ENCODE measurements around the gene VSX2. TPM values are rescaled to one million over a fixed set of nuclear protein-coding genes. Genes with fewer than 3 reads are reported as not detected.

The VSX2 gene
- not detected in 2 replicates for total RNA-seq (2022)
- Bru-seq, nascent RNA: percentile 2 among the genes with signal in this experiment
- not detected for BruChase-seq, experiment 1, labeled RNA remaining after a 6-hour chase
- not detected for BruChase-seq, experiment 2, labeled RNA remaining after a 2-hour chase
- long read RNA-seq: 0 reads

- no TSS peak for BruUV-seq (replicated peaks)
- Mint-ChIP-seq H3K27me3 (ENCODE audit: unreplicated experiment) (peaks cover 85% of the 10 kb centered on the region), H3K9me3 (ENCODE audit: low read depth, unreplicated experiment) (no peaks in the 10 kb centered on the region), H3K4me3 (ENCODE audit: low read depth, unreplicated experiment) (no peak within 1 kb of the TSS), H3K27ac (ENCODE audit: unreplicated experiment) (no peak within 1 kb of the TSS), H3K36me3 (ENCODE audit: insufficient read depth, unreplicated experiment) (peaks cover 5% of the 10 kb centered on the region), H3K4me1 (ENCODE audit: low read depth, unreplicated experiment) (no peaks in the 10 kb centered on the region)
- TF ChIP-seq, protein P1, sequence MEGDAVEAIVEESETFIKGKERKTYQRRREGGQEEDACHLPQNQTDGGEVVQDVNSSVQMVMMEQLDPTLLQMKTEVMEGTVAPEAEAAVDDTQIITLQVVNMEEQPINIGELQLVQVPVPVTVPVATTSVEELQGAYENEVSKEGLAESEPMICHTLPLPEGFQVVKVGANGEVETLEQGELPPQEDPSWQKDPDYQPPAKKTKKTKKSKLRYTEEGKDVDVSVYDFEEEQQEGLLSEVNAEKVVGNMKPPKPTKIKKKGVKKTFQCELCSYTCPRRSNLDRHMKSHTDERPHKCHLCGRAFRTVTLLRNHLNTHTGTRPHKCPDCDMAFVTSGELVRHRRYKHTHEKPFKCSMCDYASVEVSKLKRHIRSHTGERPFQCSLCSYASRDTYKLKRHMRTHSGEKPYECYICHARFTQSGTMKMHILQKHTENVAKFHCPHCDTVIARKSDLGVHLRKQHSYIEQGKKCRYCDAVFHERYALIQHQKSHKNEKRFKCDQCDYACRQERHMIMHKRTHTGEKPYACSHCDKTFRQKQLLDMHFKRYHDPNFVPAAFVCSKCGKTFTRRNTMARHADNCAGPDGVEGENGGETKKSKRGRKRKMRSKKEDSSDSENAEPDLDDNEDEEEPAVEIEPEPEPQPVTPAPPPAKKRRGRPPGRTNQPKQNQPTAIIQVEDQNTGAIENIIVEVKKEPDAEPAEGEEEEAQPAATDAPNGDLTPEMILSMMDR (IDR thresholded peaks at IDR 0.05; ENCODE audit: unreplicated experiment): no peak
- intact Hi-C loops (cut with micrococcal nuclease; ENCODE audit: unreplicated experiment): no loop called here
- CTCF ChIA-PET: interaction anchor here (0.5 kb wide), 1 partner anchor 298 kb away, joined by 4 read pairs; no protein-coding TSS in a partner anchor
- no peak for DNase-seq
These were observed at the start of gene VSX2 for GRCh38 chr14:74238974-74239847. Gene VSX2, plus strand, starts transcription at chr14:74239449. Its CDS starts 113 bp downstream, at chr14:74239562.

DNA sequence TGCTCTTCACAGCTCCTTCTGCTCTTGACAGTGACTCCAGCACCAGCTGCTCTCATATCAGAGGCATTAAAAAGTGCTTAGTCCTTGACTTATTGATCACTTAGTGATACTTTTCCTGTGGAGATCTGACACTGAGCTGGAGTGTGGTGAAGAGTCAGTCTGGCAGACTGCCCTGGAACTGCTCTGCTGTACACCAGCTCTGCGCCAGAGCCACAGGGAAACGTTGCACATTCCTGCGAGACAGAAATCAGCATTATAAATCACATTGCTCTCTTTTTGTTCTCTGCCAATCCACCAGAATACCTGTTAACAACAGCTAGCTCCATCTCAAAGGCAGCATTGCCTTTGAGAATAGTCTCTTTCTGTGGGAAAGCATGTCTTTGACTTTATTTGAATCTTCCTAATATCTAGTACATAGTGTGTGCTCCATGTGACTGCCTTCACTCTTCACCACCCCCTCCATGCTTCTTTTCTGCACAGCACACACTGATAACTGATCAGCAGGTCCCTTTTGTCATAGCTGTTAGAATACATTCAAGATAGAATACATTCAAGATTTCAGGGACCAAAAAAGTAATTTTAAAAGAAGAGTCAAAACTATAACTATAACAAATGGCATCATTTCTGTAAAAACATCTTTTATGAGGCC is 48.2 kb upstream of the VSX2 start:
- no peaks in the 10 kb centered on the region for H3K4me1 Mint-ChIP-seq (ENCODE audit: low read depth, unreplicated experiment)
- intact Hi-C loops (cut with micrococcal nuclease; ENCODE audit: unreplicated experiment): no loop called here
- DNase-seq: no peak
- no peak overlapping the region for H3K4me3 Mint-ChIP-seq (ENCODE audit: low read depth, unreplicated experiment)
- H3K36me3 Mint-ChIP-seq (ENCODE audit: insufficient read depth, unreplicated experiment): no peaks in the 10 kb centered on the region
- no TSS peak for BruUV-seq (replicated peaks)
- no peak overlapping the region for H3K27ac Mint-ChIP-seq (ENCODE audit: unreplicated experiment)
- no peaks in the 10 kb centered on the region for H3K9me3 Mint-ChIP-seq (ENCODE audit: low read depth, unreplicated experiment)
- TF ChIP-seq, protein P1 (IDR thresholded peaks at IDR 0.05; ENCODE audit: unreplicated experiment): no peak
- H3K27me3 Mint-ChIP-seq (ENCODE audit: unreplicated experiment): no peaks in the 10 kb centered on the region
- CTCF ChIA-PET: interaction anchor here (0.6 to 1.0 kb wide), 2 partner anchors 11 to 474 kb away, joined by 3 read pairs; no protein-coding TSS in a partner anchor

DNA sequence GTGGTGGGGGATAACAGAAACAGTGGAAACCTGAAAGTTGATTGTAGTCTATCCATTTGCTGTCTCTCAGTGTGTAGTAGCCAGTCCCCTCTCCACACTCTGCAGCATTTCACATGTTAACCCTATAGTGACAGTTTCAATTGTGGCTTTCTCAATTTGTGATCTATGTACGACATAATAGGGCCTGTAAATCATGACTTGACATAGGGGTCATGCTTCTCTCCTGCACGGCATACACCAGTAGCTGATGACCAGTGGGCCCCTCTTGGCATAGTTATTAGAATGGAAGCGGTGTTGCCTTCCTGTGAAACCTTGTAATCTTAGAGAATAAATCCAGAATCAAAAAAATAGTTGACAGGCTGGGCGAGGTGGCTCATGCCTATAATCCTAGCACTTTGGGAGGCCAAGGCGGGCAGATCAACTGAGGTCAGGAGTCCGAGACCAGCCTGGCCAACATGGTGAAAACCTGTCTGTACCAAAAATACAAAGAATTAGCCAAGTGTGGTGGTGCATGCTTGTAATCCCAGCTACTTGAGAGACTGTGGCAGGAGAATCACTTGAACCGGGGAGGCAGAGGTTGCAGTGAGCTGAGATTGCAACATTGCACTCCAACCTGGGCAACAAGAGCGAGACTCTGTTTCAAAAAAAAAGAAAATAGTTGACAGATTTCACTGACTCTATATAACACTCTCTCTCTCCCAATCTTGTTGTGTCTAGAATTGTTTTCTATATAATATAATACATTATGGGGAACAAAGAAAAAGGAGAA is 44.6 kb upstream of the VSX2 start:
- DNase-seq: no peak
- Mint-ChIP-seq H3K27ac (ENCODE audit: unreplicated experiment) (no peak overlapping the region), H3K4me3 (ENCODE audit: low read depth, unreplicated experiment) (no peak overlapping the region), H3K9me3 (ENCODE audit: low read depth, unreplicated experiment) (no peaks in the 10 kb centered on the region), H3K27me3 (ENCODE audit: unreplicated experiment) (no peaks in the 10 kb centered on the region), H3K4me1 (ENCODE audit: low read depth, unreplicated experiment) (no peaks in the 10 kb centered on the region), H3K36me3 (ENCODE audit: insufficient read depth, unreplicated experiment) (no peaks in the 10 kb centered on the region)
- intact Hi-C loops (cut with micrococcal nuclease; ENCODE audit: unreplicated experiment): no loop called here
- CTCF ChIA-PET: no interaction called here
- BruUV-seq (replicated peaks): no TSS peak
- TF ChIP-seq, protein P1 (IDR thresholded peaks at IDR 0.05; ENCODE audit: unreplicated experiment): no peak

- BruUV-seq (replicated peaks): no TSS peak
- intact Hi-C loops (cut with micrococcal nuclease; ENCODE audit: unreplicated experiment): no loop called here
- no peak overlapping the region for H3K27ac Mint-ChIP-seq (ENCODE audit: unreplicated experiment)
These were observed 43.6 kb upstream of the VSX2 start for GRCh38 chr14:74195623-74196022.

More at GRCh38 chr14:74195623-74196022, 43.6 kb upstream of the VSX2 start:
- H3K9me3 Mint-ChIP-seq (ENCODE audit: low read depth, unreplicated experiment): no peaks in the 10 kb centered on the region
- no peaks in the 10 kb centered on the region for H3K4me1 Mint-ChIP-seq (ENCODE audit: low read depth, unreplicated experiment)
- H3K36me3 Mint-ChIP-seq (ENCODE audit: insufficient read depth, unreplicated experiment): no peaks in the 10 kb centered on the region
- TF ChIP-seq, protein P1 (IDR thresholded peaks at IDR 0.05; ENCODE audit: unreplicated experiment): no peak
- CTCF ChIA-PET: no interaction called here
- H3K27me3 Mint-ChIP-seq (ENCODE audit: unreplicated experiment): no peaks in the 10 kb centered on the region
- DNase-seq: no peak
- no peak overlapping the region for H3K4me3 Mint-ChIP-seq (ENCODE audit: low read depth, unreplicated experiment)

Data from Calu3 (cell line).